ENCODE results near the gene KRT38. TPM values are rescaled to one million over a fixed set of nuclear protein-coding genes. Genes with fewer than 3 reads are reported as not detected.

Gene KRT38
- total RNA-seq, 1 experiment from 2014 or later, result not detected

DNA sequence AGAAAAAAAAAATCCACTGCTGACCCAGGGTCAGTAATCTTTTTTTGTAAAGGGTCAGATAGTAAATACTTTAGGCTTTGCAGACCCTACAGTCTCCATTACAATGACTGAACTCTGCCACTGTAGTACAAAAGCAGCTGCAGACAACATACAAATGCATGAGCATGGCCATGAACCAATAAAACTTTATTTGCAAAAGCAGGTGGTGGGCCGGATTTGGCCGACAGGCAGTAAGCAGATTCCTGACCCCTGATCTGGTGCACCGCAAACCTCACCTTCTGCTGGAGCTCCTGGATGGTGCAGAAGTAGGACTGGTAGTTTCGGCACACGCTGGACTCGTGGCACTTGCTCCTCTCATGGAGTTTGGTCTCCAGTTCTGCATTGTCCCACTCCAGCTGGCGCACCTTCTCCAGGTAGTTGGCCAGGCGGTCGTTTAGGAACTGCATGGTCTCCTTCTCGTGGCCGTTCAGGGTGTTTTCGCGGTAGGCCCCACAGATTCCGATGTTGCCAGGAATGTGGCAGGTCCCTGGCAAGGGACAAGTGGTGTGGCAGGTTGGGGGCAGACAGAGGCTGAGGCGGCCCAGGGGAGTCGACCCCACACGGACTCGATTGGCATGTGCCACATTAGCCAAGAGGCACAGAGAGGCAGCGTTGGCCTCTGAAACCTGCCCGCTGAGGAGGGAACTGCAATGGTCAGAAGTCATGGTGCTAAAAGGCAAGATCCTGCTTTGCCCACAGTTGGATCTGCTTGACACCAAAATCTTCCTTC, 29.5 kb downstream of the KRT38 start:
- H3K36me3 Mint-ChIP-seq, result no peaks in the 10 kb centered on the region
- no peak overlapping the region for H3K27ac Mint-ChIP-seq
- no peak for ATAC-seq
- H3K9me3 Mint-ChIP-seq, result no peaks in the 10 kb centered on the region
- ChIA-PET CTCF (interaction anchor here (3.6 kb wide), 1 partner anchor 138 kb away, joined by 23 read pairs; no protein-coding TSS in a partner anchor), POLR2A (no interaction called here)
- TF ChIP-seq STAT6 (CRISPR knock-in tag; conservative IDR thresholded peaks at IDR 0.05; ENCODE audit: low read depth) (no peak), RORB (CRISPR knock-in tag; IDR thresholded peaks at IDR 0.05) (no peak), ESRRA (CRISPR knock-in tag; IDR thresholded peaks at IDR 0.05; ENCODE audit: borderline replicate concordance) (no peak), ZNF138 (CRISPR knock-in tag; conservative IDR thresholded peaks at IDR 0.05) (no peak), ELF4 (CRISPR knock-in tag; IDR thresholded peaks at IDR 0.05; ENCODE audit: low read depth) (no peak)
- TF ChIP-seq, protein P1, sequence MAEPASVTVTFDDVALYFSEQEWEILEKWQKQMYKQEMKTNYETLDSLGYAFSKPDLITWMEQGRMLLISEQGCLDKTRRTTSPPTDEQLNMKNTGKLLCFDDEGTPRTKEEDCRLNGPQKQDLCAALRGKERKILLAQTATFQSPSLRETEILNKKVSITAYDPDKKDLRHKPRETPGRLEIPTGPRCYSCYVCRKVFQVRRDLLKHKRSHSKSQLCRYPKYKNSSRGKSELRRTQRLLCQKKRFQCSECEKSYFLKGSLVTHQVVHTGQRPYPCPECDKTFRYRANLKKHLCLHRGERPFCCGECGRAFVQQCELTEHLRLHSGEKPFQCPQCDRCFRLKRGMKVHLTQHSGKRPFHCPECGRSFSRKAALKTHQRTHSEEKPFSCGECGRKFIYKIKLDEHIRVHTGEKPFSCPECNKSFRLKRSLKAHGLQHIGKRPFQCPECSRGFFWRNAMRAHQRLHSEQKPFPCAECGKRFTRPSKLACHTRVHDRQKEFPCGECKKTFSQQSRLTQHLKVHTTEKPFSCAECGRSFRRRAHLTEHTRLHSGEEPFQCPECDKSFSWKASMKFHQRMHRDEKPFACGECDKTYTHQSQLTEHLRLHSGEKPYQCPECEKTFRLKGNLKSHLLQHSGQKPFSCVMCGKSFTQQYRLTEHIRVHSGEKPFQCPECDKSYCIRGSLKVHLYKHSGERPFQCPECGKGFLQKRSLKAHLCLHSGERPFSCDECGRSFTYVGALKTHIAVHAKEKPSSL (CRISPR knock-in tag; conservative IDR thresholded peaks at IDR 0.05), result no peak
- TF ChIP-seq, protein P2, sequence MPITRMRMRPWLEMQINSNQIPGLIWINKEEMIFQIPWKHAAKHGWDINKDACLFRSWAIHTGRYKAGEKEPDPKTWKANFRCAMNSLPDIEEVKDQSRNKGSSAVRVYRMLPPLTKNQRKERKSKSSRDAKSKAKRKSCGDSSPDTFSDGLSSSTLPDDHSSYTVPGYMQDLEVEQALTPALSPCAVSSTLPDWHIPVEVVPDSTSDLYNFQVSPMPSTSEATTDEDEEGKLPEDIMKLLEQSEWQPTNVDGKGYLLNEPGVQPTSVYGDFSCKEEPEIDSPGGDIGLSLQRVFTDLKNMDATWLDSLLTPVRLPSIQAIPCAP (CRISPR knock-in tag; IDR thresholded peaks at IDR 0.05), result no peak
- no peak overlapping the region for H3K4me3 Mint-ChIP-seq
- no peaks in the 10 kb centered on the region for H3K27me3 Mint-ChIP-seq (ENCODE audit: low read depth)
- no peak for DNase-seq (ENCODE audit: low spot score)
- H3K4me1 Mint-ChIP-seq, result peaks cover 23% of the 10 kb centered on the region

DNA sequence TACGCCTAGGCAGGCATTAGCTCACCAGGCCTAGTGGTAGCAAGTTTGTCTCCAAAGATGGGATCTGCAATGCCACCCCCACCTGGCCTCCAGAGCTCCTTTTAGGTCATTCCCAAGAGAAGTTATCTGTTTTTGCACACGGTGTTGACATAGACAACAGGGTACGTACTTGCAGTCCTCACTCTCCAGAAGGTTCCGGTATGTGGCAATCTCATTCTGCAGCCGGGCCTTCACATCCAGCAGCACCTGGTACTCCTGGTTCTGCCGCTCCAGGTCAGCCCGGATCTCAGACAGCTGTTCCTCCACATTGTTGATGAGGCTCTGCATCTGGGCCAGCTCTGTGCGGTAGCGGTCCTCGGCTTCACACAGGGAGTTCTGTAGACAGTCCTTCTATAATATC, 33.6 kb downstream of the KRT38 start:
- ChIA-PET CTCF (interaction anchor here (1.2 to 4.8 kb wide), 3 partner anchors 10 to 256 kb away, joined by 7 to 34 read pairs (median 7); no protein-coding TSS in a partner anchor), POLR2A (no interaction called here)
- H3K27me3 Mint-ChIP-seq (ENCODE audit: low read depth), result no peaks in the 10 kb centered on the region; the same call in none of the 2 replicates
- H3K9me3 Mint-ChIP-seq, result no peaks in the 10 kb centered on the region
- no peaks in the 10 kb centered on the region for H3K36me3 Mint-ChIP-seq
- H3K4me1 Mint-ChIP-seq, result peaks cover 7% of the 10 kb centered on the region
- no peak overlapping the region for H3K4me3 Mint-ChIP-seq
- ATAC-seq (no peak), DNase-seq (ENCODE audit: low spot score) (no peak)
- no peak overlapping the region for H3K27ac Mint-ChIP-seq
- TF ChIP-seq, protein P3, sequence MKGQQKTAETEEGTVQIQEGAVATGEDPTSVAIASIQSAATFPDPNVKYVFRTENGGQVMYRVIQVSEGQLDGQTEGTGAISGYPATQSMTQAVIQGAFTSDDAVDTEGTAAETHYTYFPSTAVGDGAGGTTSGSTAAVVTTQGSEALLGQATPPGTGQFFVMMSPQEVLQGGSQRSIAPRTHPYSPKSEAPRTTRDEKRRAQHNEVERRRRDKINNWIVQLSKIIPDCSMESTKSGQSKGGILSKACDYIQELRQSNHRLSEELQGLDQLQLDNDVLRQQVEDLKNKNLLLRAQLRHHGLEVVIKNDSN (CRISPR knock-in tag; IDR thresholded peaks at IDR 0.05), result no peak
- no peak for TF ChIP-seq ZNF281 (CRISPR knock-in tag; IDR thresholded peaks at IDR 0.05)
- TF ChIP-seq MXD4 (CRISPR knock-in tag; IDR thresholded peaks at IDR 0.05; ENCODE audit: borderline replicate concordance), result no peak
- no peak for TF ChIP-seq AFF4 (CRISPR knock-in tag; IDR thresholded peaks at IDR 0.05; ENCODE audit: borderline replicate concordance)
- TF ChIP-seq ZMAT4 (CRISPR knock-in tag; IDR thresholded peaks at IDR 0.05), result no peak
- TF ChIP-seq TCF7 (CRISPR knock-in tag; IDR thresholded peaks at IDR 0.05; ENCODE audit: low read depth), result no peak
- TF ChIP-seq, protein P4, sequence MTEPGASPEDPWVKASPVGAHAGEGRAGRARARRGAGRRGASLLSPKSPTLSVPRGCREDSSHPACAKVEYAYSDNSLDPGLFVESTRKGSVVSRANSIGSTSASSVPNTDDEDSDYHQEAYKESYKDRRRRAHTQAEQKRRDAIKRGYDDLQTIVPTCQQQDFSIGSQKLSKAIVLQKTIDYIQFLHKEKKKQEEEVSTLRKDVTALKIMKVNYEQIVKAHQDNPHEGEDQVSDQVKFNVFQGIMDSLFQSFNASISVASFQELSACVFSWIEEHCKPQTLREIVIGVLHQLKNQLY (CRISPR knock-in tag; IDR thresholded peaks at IDR 0.05), result no peak
- TF ChIP-seq MYBL2 (CRISPR knock-in tag; IDR thresholded peaks at IDR 0.05), result no peak
- TF ChIP-seq, protein P5, sequence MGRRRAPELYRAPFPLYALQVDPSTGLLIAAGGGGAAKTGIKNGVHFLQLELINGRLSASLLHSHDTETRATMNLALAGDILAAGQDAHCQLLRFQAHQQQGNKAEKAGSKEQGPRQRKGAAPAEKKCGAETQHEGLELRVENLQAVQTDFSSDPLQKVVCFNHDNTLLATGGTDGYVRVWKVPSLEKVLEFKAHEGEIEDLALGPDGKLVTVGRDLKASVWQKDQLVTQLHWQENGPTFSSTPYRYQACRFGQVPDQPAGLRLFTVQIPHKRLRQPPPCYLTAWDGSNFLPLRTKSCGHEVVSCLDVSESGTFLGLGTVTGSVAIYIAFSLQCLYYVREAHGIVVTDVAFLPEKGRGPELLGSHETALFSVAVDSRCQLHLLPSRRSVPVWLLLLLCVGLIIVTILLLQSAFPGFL (CRISPR knock-in tag; IDR thresholded peaks at IDR 0.05; ENCODE audit: borderline replicate concordance), result no peak
- no peak for TF ChIP-seq FOXP1 (CRISPR knock-in tag; IDR thresholded peaks at IDR 0.05; ENCODE audit: borderline replicate concordance)

All from WTC11 (cell line).